Measurements from ENCODE around the gene ABCA8.
A peak's percentile ranks its signal among the peaks of the same experiment; 100 is the strongest.

The ABCA8 gene

DNA sequence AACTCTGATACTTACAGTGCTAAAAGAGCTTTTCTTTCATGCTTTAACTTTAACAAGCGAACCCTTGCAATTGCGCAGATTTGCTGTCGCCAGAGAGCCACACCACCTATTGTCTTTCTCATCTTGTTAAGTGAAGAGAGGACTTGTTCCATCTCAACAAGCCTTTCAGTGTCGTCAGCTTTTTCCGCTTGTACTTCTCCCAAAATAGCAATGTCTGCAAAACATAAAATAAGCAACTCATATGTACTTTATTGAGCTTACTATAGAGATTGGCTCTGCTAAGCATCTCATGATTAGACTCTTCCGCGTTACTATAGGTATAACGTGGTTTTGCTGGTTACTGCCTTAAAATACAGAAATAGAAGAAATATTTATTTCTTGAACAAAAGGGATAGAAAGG, 51.9 kb downstream of the ABCA8 start (continued):
- TF ChIP-seq, protein P1, sequence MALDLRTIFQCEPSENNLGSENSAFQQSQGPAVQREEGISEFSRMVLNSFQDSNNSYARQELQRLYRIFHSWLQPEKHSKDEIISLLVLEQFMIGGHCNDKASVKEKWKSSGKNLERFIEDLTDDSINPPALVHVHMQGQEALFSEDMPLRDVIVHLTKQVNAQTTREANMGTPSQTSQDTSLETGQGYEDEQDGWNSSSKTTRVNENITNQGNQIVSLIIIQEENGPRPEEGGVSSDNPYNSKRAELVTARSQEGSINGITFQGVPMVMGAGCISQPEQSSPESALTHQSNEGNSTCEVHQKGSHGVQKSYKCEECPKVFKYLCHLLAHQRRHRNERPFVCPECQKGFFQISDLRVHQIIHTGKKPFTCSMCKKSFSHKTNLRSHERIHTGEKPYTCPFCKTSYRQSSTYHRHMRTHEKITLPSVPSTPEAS (tag by site-specific recombination; IDR thresholded peaks at IDR 0.05), result no peak
- TF ChIP-seq ZNF391 (tag by site-specific recombination; IDR thresholded peaks at IDR 0.05; ENCODE audit: borderline replicate concordance, low read depth) (no peak), ZNF16 (tag by site-specific recombination; IDR thresholded peaks at IDR 0.05; ENCODE audit: low read depth) (no peak), ZSCAN23 (tag by site-specific recombination; IDR thresholded peaks at IDR 0.05) (no peak), GLIS1 (tag by site-specific recombination; IDR thresholded peaks at IDR 0.05) (no peak)

DNA sequence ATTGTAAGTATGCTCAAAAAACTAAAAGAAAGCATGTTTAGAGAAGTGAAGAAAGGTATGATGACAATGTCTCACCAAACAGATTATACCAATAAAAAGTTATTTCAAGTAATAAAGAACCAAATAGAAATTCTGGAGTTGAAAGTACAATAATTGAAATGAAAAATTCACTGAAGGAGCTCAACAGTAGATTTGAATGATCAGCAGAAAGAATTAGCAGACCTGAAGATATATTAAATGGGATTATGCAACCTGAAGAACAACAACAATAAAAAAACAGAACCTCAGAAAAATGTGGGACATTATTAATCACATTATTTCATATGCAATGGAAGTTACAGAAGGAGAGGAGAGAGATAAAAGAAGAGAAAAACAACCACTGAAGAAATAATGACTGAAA, 57.6 kb downstream of the ABCA8 start:
- Histone ChIP-seq H3K36me3 (ENCODE audit: control insufficient read depth in 2 of 2, insufficient read depth in 1 of 2, low read length in 2 of 2) (no peaks in the 10 kb centered on the region), H3K27ac (ENCODE audit: extremely low read depth, low read depth, low read length) (no peak overlapping the region), H3K4me1 (ENCODE audit: control insufficient read depth, insufficient read depth, low read length) (no peaks in the 10 kb centered on the region), H3K9me3 (ENCODE audit: control insufficient read depth, insufficient read depth, low read depth, low read length) (no peaks in the 10 kb centered on the region), H3K4me3 (ENCODE audit: low read depth, low read length) (no peak overlapping the region)
- TF ChIP-seq MEIS1 (CRISPR knock-in tag; IDR thresholded peaks at IDR 0.05; ENCODE audit: borderline replicate concordance) (no peak), SETDB1 (IDR thresholded peaks at IDR 0.05; ENCODE audit: insufficient read length, low read length) (peak; percentile 39)
- ChIA-PET CTCF (interaction anchor here (0.6 kb wide), 1 partner anchor 121 kb away, joined by 3 read pairs; no protein-coding TSS in a partner anchor), POLR2A (no interaction called here)

DNA sequence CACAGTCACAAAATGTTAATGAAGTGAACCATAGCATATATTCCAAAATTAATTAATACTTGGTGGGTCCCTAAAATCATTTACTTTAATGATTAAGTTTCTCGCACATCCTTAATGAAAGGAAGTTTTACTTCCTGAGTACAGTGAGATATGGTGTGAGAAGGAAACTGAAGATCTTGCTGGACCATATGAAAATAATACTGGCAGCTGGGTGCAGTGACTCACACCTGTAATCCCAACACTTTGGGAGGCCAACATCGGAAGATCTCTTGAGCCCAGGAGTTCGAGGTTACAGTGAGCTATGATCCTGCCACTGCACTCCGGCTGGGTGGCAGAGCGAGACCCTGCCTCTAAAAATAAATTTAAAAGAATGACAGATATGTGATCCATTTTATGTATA, 62.5 kb downstream of the ABCA8 start:
- no peak overlapping the region for H3K4me3 ChIP-seq (ENCODE audit: low read depth, low read length)
- TF ChIP-seq ZNF549 (tag by site-specific recombination; IDR thresholded peaks at IDR 0.05) (no peak), ZNF76 (tag by site-specific recombination; IDR thresholded peaks at IDR 0.05; ENCODE audit: borderline replicate concordance, low read depth) (no peak), ZXDB (tag by site-specific recombination; IDR thresholded peaks at IDR 0.05) (no peak), ZNF670 (tag by site-specific recombination; IDR thresholded peaks at IDR 0.05; ENCODE audit: low read depth) (no peak), FEZF1 (tag by site-specific recombination; IDR thresholded peaks at IDR 0.05) (no peak), ZNF555 (tag by site-specific recombination; conservative IDR thresholded peaks at IDR 0.05) (no peak), BCL11A (tag by site-specific recombination; IDR thresholded peaks at IDR 0.05; ENCODE audit: low read depth) (no peak), ZNF423 (tag by site-specific recombination; IDR thresholded peaks at IDR 0.05) (no peak), ZNF677 (tag by site-specific recombination; IDR thresholded peaks at IDR 0.05) (no peak), ZNF366 (tag by site-specific recombination; conservative IDR thresholded peaks at IDR 0.05) (no peak), ZNF621 (tag by site-specific recombination; IDR thresholded peaks at IDR 0.05) (no peak), ZNF544 (tag by site-specific recombination; IDR thresholded peaks at IDR 0.05) (no peak), ZFP37 (tag by site-specific recombination; IDR thresholded peaks at IDR 0.05) (no peak), ZNF175 (tag by site-specific recombination; IDR thresholded peaks at IDR 0.05) (no peak)
- TF ChIP-seq, protein P2, sequence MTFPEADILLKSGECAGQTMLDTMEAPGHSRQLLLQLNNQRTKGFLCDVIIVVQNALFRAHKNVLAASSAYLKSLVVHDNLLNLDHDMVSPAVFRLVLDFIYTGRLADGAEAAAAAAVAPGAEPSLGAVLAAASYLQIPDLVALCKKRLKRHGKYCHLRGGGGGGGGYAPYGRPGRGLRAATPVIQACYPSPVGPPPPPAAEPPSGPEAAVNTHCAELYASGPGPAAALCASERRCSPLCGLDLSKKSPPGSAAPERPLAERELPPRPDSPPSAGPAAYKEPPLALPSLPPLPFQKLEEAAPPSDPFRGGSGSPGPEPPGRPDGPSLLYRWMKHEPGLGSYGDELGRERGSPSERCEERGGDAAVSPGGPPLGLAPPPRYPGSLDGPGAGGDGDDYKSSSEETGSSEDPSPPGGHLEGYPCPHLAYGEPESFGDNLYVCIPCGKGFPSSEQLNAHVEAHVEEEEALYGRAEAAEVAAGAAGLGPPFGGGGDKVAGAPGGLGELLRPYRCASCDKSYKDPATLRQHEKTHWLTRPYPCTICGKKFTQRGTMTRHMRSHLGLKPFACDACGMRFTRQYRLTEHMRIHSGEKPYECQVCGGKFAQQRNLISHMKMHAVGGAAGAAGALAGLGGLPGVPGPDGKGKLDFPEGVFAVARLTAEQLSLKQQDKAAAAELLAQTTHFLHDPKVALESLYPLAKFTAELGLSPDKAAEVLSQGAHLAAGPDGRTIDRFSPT (tag by site-specific recombination; IDR thresholded peaks at IDR 0.05), result no peak
- TF ChIP-seq, protein P3, sequence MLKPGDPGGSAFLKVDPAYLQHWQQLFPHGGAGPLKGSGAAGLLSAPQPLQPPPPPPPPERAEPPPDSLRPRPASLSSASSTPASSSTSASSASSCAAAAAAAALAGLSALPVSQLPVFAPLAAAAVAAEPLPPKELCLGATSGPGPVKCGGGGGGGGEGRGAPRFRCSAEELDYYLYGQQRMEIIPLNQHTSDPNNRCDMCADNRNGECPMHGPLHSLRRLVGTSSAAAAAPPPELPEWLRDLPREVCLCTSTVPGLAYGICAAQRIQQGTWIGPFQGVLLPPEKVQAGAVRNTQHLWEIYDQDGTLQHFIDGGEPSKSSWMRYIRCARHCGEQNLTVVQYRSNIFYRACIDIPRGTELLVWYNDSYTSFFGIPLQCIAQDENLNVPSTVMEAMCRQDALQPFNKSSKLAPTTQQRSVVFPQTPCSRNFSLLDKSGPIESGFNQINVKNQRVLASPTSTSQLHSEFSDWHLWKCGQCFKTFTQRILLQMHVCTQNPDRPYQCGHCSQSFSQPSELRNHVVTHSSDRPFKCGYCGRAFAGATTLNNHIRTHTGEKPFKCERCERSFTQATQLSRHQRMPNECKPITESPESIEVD (tag by site-specific recombination; IDR thresholded peaks at IDR 0.05), result no peak
- TF ChIP-seq, protein P4, sequence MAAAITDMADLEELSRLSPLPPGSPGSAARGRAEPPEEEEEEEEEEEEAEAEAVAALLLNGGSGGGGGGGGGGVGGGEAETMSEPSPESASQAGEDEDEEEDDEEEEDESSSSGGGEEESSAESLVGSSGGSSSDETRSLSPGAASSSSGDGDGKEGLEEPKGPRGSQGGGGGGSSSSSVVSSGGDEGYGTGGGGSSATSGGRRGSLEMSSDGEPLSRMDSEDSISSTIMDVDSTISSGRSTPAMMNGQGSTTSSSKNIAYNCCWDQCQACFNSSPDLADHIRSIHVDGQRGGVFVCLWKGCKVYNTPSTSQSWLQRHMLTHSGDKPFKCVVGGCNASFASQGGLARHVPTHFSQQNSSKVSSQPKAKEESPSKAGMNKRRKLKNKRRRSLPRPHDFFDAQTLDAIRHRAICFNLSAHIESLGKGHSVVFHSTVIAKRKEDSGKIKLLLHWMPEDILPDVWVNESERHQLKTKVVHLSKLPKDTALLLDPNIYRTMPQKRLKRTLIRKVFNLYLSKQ (tag by site-specific recombination; IDR thresholded peaks at IDR 0.05; ENCODE audit: borderline replicate concordance), result no peak
- no peaks in the 10 kb centered on the region; the same call in 1 of the 2 replicates for H3K9me3 ChIP-seq (ENCODE audit: control insufficient read depth, insufficient read depth, low read depth, low read length)
- CTCF ChIA-PET, result interaction anchor here (0.6 kb wide), 1 partner anchor 48 kb away, joined by 4 read pairs; no protein-coding TSS in a partner anchor
- POLR2A ChIA-PET, result no interaction called here
- H3K27ac ChIP-seq (ENCODE audit: extremely low read depth, low read depth, low read length), result no peak overlapping the region
- no peaks in the 10 kb centered on the region for H3K36me3 ChIP-seq (ENCODE audit: control insufficient read depth in 2 of 2, insufficient read depth in 1 of 2, low read length in 2 of 2)
- H3K4me1 ChIP-seq (ENCODE audit: control insufficient read depth, insufficient read depth, low read length), result no peaks in the 10 kb centered on the region

All from HEK293 (cell line).